ENCODE data around the gene KLHL29.
"Not testable (repeated sequence)": the region's sequence is repeated elsewhere in the genome, so short reads cannot be mapped to it uniquely, and the experiment has no call there.

Gene KLHL29

DNA sequence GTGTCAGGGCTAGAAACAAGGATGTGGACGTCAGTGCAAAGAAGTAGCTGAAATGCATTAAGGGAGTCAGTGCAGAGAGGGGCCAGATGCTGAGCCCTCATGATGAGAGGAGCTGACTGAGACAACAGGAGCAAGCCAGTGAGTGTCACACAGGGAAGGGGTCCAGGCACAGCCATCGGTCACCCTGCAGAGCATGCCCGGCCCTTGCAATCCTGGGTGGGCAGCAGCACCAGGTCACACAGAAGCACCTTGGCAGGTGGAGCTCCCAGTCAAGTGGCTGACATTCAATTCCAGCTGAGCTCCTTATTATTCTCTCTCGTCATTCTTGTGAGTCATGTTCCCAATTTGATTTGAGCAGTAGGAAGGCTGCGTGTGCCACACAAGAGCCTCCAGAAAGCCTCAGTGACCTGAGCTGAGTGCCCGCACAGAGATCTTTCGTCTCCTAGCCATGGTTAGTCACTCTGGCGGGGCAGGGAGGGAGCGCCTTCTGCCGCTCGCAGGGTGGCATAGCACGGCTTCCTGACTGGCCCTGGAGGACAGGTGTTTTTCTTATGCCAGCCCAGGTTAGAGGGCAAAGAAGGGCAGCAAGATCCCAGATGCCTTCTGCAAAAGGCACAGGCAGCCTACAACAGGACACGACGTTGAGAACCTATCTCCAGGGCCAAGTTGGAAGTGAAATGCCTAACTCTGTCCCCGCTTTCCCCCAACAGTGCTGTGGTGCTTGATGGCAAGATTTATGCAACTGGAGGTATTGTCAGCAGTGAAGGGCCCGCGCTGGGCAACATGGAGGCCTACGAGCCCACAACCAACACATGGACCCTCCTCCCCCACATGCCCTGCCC lies 321.0 kb downstream of the KLHL29 start:
- no peak for DNase-seq

GRCh38 chr2:23706613-23707078 lies 321.7 kb downstream of the KLHL29 start:
- no peak for DNase-seq

DNA sequence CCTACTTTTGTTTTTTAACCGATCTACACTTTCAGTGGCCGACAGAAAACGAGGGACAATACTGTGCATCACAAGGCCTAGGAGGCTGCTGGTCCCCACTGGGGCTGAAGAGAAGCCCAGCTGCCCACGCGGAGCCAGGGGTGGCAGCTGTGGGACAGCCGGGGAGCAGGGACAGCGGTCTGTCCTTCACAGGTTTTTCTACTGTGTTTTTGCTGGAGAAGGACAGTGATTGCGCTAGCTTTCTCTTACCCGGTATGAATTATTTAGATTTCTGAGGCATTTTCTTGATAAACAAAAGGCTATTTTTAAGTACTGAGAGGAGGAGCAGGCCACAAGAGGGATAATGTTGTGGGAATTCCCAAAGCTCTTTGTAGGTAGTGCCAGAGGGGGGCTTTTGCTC lies 322.1 kb downstream of the KLHL29 start:
- DNase-seq = no peak

- no peak for DNase-seq
These were observed 323.8 kb downstream of the KLHL29 start for GRCh38 chr2:23708771-23709170.

DNA sequence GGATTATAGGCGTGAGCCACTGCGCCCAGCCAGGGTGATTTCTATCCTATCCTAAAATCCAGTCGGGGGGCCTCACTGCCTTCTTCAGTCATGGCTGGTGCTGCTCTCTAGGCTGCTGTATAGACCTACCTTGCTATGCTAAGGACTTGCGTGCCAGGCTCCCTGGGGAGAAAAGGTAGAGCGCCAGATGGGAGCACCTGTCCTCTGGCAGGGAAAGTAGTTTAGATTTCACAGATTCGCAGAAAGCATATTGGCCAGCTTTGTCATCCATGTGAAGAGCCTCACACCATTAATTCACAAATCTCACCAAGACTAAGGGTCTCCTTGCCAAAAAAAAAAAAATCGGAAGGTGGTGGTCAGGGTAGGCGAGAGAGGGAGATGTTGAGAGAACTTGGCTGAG lies 324.3 kb downstream of the KLHL29 start:
- DNase-seq = no peak

DNA sequence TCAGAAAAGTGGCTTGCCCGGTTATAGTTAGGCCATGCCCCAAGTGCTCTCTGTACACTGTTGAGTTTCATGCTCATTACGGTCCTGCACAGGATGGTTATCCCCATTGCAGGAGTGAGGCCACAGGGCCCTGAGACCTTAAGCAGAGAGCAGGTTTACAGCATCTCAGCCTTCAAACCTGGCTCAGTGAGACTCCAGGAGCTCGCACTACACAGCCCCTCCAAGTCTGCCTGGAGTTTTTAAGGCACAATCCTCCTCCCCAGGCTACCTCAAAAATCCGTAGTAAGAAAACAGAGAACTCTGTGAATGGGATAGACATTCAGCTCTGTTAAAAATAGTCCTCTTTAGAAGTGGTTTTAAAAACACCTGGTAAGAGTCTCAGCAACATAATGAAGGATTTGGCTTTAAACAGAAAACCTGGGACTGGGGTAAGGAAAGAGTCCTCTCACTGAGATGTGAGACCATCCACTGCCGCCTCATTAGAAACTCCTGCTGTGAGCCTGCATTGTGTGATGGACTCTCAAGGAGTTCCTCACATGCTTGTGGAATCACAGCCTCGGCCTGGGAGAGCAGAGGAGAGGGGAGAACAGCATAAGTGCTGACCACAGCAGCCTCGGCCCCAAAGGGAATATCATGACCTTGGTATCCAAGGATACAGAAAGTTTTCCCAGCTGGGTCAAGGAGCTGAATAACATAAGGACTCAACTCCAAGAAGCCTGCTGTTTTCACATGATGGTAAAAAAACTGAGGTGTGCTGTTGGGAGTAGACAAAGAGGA lies 327.2 kb downstream of the KLHL29 start:
- no peak for DNase-seq

DNA sequence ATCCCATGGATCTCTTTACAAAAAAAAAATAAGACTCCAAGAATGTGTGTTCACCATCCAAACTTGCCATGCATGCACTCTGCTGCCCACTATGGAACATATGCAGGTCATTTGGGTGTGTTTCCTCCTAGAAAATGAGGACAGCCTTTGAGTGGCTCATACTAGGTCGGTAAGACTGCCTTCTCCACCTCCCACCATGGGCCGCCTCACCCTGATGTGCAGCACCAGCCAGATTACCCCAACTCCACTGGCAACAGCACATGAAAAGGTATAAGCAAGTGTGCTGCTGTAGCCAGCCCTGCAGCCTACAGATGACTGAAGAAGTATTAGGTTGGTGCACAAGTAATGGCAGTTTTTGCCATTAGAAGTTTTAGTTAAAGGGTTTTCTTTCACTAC lies 327.8 kb downstream of the KLHL29 start:
- no peak for DNase-seq

DNA sequence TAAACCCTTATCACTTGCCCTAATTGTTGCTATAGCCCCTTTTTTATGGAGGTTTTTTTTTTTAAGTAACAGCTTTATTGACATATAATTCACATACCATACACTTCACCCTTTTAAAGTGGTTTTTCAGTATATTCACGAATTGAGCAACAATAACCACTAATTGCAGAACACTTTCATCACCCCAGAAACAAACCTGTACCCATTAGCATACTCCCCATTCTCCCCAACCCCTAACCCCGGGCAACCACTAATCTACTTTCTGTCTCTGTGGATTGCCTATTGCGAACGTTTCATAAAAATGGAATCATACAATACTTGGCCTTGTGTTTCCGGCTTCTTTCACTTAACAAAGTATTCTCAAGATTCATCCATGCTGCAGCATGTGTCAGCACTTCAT lies 328.4 kb downstream of the KLHL29 start:
- DNase-seq = no peak

DNA sequence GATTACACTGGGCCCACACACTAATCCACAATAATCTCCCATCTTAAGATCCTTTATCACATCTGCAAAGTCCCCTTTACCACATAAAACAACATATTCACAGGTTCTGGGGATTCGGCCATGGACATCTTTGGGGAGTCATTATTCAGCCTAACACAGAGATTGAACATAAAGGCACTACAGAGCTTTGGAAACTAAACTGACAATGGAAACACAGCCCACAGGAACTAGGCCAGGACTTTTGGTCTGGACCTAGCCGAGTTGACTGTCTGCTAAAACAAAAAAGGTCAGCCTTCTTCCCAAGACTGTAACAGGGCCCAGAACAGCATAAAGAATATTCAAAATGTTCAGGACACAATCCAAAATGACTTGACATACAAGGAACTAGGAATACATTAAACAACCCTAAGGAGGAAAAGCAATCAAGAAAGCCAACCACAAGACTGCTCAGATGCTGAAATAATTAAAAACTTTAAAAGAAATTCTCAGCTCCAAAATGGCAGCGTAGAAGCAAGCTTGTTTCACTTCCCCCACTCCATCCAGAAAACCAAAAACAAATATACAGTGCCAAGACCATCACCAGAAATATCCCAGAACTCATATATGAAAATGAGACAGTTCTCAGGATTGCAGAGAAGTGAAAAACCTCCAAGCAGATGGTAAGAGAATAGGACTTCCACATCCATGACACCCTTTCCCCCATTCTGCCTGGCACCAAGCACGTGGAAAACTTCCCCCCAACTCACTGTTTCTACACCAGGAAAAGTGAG lies 334.1 kb downstream of the KLHL29 start:
- no peak for DNase-seq

GRCh38 chr2:23719716-23720115 lies 334.7 kb downstream of the KLHL29 start:
- no peak for DNase-seq

DNA sequence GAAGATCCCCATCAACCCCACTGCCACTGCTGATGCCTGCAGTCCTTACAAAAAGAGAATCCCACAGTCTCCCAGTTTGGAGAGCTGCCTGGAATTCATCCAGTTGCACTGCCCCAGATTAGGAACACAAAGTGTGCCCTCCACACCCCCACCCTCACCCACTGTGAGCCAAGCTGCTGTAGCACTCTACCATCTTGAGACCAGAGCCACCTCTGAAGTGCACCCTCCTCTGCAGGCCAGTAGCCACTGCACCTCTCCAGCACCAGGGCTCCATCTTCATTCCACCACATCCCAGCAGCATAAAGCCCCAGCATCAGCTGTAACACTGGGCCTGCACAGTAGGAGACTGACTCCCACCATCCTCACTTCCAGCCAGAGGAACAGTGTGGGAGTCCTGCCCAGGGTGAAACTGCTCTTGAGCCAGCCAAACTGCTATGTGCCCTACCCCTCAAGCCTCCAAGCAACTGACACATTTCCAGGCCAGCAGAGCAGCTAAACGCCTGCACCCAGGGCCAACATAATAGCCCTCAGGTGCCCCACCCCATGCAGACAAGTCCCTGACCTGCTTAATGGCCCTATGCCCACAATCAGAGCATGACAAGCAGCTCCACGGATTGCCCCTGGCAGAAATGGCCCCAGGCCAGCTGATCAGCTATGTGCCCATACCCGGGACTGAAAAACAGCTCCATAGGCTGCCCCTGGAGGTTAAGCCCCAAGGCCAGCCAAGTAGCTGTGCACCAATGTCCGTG lies 335.9 kb downstream of the KLHL29 start:
- no peak for DNase-seq

- no peak for DNase-seq
These were observed 336.5 kb downstream of the KLHL29 start for GRCh38 chr2:23721454-23721826.

DNA sequence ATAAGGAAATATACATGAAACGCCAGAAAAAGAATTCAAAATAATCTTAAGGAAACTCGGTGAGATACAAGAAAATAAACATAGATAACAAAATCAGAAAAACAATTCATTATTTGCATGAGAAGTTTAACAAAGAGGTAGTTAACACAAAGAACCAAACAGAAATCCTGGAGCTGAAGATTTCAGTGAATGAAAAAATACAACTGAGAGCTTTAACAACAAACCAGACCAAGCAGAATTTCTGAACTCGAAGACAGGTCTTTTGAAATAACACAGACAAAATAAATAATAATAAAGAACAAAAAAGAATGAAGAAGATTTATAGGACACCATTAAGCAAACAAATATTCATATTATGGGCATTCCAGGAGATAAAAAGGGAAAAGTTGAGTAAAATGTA lies 337.3 kb downstream of the KLHL29 start:
- DNase-seq = no peak

DNA sequence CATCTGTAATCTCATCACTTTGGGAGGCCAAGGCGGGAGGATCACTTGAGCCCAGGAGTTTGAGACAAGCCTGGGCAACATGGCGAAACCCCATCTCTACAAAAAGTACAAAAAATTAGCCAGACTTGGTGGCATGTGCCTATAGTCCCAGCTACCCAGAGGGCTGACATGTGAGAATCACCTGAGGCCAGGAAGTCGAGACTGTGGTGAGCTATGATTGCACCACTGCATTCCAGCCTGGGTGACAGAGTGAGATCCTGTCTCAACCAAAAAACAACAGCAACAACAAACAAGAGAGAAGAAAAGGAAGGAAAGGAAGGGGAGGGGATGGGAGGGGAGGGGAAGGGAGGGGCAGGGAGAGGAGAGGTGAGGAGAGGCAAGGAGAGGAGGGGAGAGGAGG lies 338.1 kb downstream of the KLHL29 start:
- DNase-seq = not testable (repeated sequence)

DNA sequence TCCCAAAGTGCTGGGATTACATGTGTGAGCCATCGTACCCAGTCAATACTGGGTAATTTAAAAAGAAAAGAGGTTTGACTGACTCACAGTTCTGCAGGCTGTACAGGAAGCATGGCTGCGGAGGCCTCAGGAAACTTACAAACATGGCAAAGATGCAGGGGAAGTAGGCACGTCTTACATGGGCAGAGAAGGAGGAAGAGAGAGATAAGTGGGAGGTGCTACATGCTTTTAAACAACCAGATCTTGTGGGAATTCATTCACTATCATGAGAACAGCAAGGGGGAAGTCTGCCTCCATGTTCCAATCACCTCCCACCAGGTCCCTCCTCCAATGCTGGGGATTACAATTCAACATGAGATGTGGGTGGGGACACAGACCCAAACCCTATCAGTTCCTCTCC lies 349.4 kb downstream of the KLHL29 start:
- DNase-seq = no peak

- not testable (repeated sequence) for DNase-seq
These were observed 351.8 kb downstream of the KLHL29 start for GRCh38 chr2:23736783-23737182.

- DNase-seq = no peak
These were observed 360.2 kb downstream of the KLHL29 start for GRCh38 chr2:23745068-23745725.

GRCh38 chr2:23745726-23746105 lies 360.7 kb downstream of the KLHL29 start:
- DNase-seq = no peak

- DNase-seq = no peak
These were observed 361.3 kb downstream of the KLHL29 start for GRCh38 chr2:23746141-23746863.

- no peak for DNase-seq
These were observed 366.8 kb downstream of the KLHL29 start for GRCh38 chr2:23751747-23752265.
